Sigmoid colon (tissue), 7 donors: ENCODE measurements around the gene PLEKHN1. TPM values are rescaled to one million over a fixed set of nuclear protein-coding genes. Genes with fewer than 3 reads are reported as not detected.
"Not testable (repeated sequence)": the region's sequence is repeated elsewhere in the genome, so short reads cannot be mapped to it uniquely, and the experiment has no call there.

Experiments
- DNase-seq: peaks from one replicate; pipeline ENCODE4 v3.0.0-alpha.2; 2019
- H3K27ac ChIP-seq, 4 donors: fragments of 200-600 bp; sonication (generic); one replicate each; pipeline ENCODE4 v1.5.1; 2016 to 2019; ENCODE audit warnings: mild to moderate bottlenecking in 1 of 4
- H3K27me3 ChIP-seq, 3 donors: fragments of 200-600 bp; sonication (generic); one replicate each; pipeline ENCODE4 v1.5.1; 2019; ENCODE audit warnings: mild to moderate bottlenecking in 1 of 3
- H3K36me3 ChIP-seq, 4 donors: fragments of 200-600 bp; sonication (generic); one replicate each; pipeline ENCODE4 v1.5.1; 2016 to 2019
- H3K4me1 ChIP-seq, 4 donors: fragments of 200-600 bp; sonication (generic); one replicate each; pipeline ENCODE4 v1.5.1; 2017 to 2019
- H3K4me3 ChIP-seq, 4 donors: fragments of 200-600 bp; sonication (generic); one replicate each; pipeline ENCODE4 v1.5.1; 2017 to 2019; ENCODE audit warnings: mild to moderate bottlenecking in 2 of 4, moderate library complexity in 1 of 4
- H3K9me3 ChIP-seq, 4 donors: fragments of 200-600 bp in 3 of 4; sonication (generic) in 3 of 4; one replicate each; pipeline versions ENCODE4 v1.5.1 to v1.6.1; 2013 to 2019
- EP300 ChIP-seq, 4 donors: sonication (generic); formaldehyde crosslinking; IDR thresholded peaks; one replicate each; pipeline ENCODE4 v1.6.1; 2017; ENCODE audit warnings: antibody characterized with exemption in 4 of 4
- POLR2A ChIP-seq, 2 donors: fragments of 450-650 bp; IDR thresholded peaks; one replicate each; pipeline ENCODE4 v1.6.1; 2016; ENCODE audit warnings: antibody characterized with exemption in 2 of 2, mild to moderate bottlenecking in 2 of 2, moderate library complexity in 2 of 2
- POLR2AphosphoS5 ChIP-seq, 4 donors: sonication (generic); formaldehyde crosslinking; IDR thresholded peaks; one replicate each; pipeline ENCODE4 v1.6.1; 2017; ENCODE audit warnings: antibody characterized with exemption in 4 of 4
- WGBS, 2 donors: extraction: QIAGEN DNeasy Blood & Tissue Kit; methylation state at CpG; one replicate each; pipeline ENCODE4 v1.1.7; 2013; 5-methylcytosine and 5-hydroxymethylcytosine counted together
- intact Hi-C: fragments of 100-400 bp; cut with DNase I; formaldehyde crosslinking; loops from one replicate; pipeline ENCODE4 v1.15.1; 2023
- polyA plus RNA-seq, 3 donors: library from polyadenylated mRNA; stranded (reverse); fragments of 200-250 nt; gene quantifications; one replicate each; pipeline ENCODE4 v1.2.3, GENCODE V29; 2013
- total RNA-seq, 4 donors: library from RNA; depleted of rRNA; stranded (reverse); fragments of >200 nt; gene quantifications; one replicate each; pipeline ENCODE4 v1.1.0, GENCODE V29; 2016
- TF ChIP-seq, protein P1 (sequence below), 4 experiments: fragments of 450-650 bp in 3 of 4; fragments of 200-600 bp in 1 of 4; IDR thresholded peaks; one replicate each; pipeline ENCODE4 v1.5.1; 2016 to 2019; ENCODE audit warnings: antibody characterized with exemption in 4 of 4, mild to moderate bottlenecking in 3 of 4, moderate library complexity in 2 of 4
- donor health status: healthy with polysubstance abuse.
- donor health status: Bipolar disorder and iron deficiency.
- donor health status: healthy.

PLEKHN1 gene
- total and polyA plus RNA-seq, 7 donors = 0.46 to 1.5 TPM; not detected in 5

DNA sequence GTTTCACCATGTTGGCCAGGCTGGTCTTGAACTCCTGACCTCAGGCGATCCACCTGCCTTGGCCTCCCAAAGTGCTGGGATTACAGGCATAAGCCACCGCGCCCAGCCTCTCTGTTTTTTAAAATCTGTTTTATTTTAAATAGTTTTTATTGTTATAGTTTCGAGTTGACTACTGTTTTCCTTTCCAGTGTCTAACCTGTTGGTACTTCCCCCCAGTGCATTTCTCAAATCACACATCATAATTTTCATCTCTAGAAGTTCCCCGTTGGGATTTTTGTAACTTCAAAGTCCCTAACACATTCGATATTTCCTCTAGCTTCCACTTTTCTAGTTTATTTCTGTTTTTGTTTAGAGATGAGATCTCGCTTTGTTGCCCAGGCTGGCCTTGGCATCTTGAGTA is 26.1 kb downstream of the PLEKHN1 start:
- DNase-seq = no peak
- no peak for TF ChIP-seq POLR2AphosphoS5 (IDR thresholded peaks at IDR 0.05)
- no peak for TF ChIP-seq POLR2A (IDR thresholded peaks at IDR 0.05)
- TF ChIP-seq EP300 (IDR thresholded peaks at IDR 0.05) = no peak
- TF ChIP-seq, protein P1, sequence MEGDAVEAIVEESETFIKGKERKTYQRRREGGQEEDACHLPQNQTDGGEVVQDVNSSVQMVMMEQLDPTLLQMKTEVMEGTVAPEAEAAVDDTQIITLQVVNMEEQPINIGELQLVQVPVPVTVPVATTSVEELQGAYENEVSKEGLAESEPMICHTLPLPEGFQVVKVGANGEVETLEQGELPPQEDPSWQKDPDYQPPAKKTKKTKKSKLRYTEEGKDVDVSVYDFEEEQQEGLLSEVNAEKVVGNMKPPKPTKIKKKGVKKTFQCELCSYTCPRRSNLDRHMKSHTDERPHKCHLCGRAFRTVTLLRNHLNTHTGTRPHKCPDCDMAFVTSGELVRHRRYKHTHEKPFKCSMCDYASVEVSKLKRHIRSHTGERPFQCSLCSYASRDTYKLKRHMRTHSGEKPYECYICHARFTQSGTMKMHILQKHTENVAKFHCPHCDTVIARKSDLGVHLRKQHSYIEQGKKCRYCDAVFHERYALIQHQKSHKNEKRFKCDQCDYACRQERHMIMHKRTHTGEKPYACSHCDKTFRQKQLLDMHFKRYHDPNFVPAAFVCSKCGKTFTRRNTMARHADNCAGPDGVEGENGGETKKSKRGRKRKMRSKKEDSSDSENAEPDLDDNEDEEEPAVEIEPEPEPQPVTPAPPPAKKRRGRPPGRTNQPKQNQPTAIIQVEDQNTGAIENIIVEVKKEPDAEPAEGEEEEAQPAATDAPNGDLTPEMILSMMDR (IDR thresholded peaks at IDR 0.05) = no peak

GRCh38 chr1:993379-993995 is 27.2 kb downstream of the PLEKHN1 start:
- H3K27ac ChIP-seq = no peak overlapping the region
- peaks cover 0 to 5% (median 3%) of the 10 kb centered on the region in 4 donors for H3K9me3 ChIP-seq
- H3K4me3 ChIP-seq = no peak overlapping the region
- H3K36me3 ChIP-seq = no peaks in the 10 kb centered on the region
- TF ChIP-seq, protein P1 (IDR thresholded peaks at IDR 0.05) = no peak
- TF ChIP-seq POLR2AphosphoS5 (IDR thresholded peaks at IDR 0.05) = no peak
- TF ChIP-seq POLR2A (IDR thresholded peaks at IDR 0.05) = no peak
- TF ChIP-seq EP300 (IDR thresholded peaks at IDR 0.05) = no peak
- 77 to 83% methylated on average over 15 of the region's 15 CpGs for WGBS, 2 donors
- peaks cover 0 to 9% (median 0%) of the 10 kb centered on the region in 3 donors for H3K27me3 ChIP-seq
- intact Hi-C loops = no loop called here
- no peak for DNase-seq
- H3K4me1 ChIP-seq = peaks cover 0 to 10% (median 6%) of the 10 kb centered on the region in 4 donors

More for the DNA sequence above, 26.1 kb downstream of the PLEKHN1 start:
- intact Hi-C loops = no loop called here
- no peaks in the 10 kb centered on the region for H3K27me3 ChIP-seq
- peaks cover 0 to 5% (median 3%) of the 10 kb centered on the region in 4 donors for H3K9me3 ChIP-seq
- H3K4me1 ChIP-seq = no peaks in the 10 kb centered on the region
- H3K36me3 ChIP-seq = no peaks in the 10 kb centered on the region
- no peak overlapping the region for H3K4me3 ChIP-seq
- 85 to 88% methylated on average over 7 of the region's 7 CpGs for WGBS, 2 donors
- H3K27ac ChIP-seq = no peak overlapping the region

- H3K27ac ChIP-seq, DNase-seq, intact Hi-C loops, H3K36me3 ChIP-seq, H3K9me3 ChIP-seq, H3K4me3 ChIP-seq: not testable (repeated sequence)
- peaks cover 0 to 20% (median 15%) of the 10 kb centered on the region in 4 donors for H3K4me1 ChIP-seq
- H3K27me3 ChIP-seq = peaks cover 0 to 17% (median 3%) of the 10 kb centered on the region in 3 donors
- WGBS, 2 donors = 78 to 84% methylated on average over 6 of the region's 6 CpGs
Observed at GRCh38 chr1:994546-994945, 28.3 kb downstream of the PLEKHN1 start.

- intact Hi-C loops = no loop called here
- H3K9me3 ChIP-seq = peaks cover 0 to 5% (median 3%) of the 10 kb centered on the region in 4 donors
- DNase-seq = peak; percentile 63
- peaks cover 0 to 17% (median 5%) of the 10 kb centered on the region in 3 donors for H3K27me3 ChIP-seq
- H3K4me1 ChIP-seq = peaks cover 0 to 30% (median 22%) of the 10 kb centered on the region in 4 donors
- TF ChIP-seq POLR2A (IDR thresholded peaks at IDR 0.05) = no peak
- no peak for TF ChIP-seq EP300 (IDR thresholded peaks at IDR 0.05)
- TF ChIP-seq, protein P1 (IDR thresholded peaks at IDR 0.05) = no peak
- TF ChIP-seq POLR2AphosphoS5 (IDR thresholded peaks at IDR 0.05) = no peak
- no peak overlapping the region for H3K4me3 ChIP-seq
- 24 to 32% methylated on average over 30 of the region's 30 CpGs for WGBS, 2 donors
- no peak overlapping the region for H3K27ac ChIP-seq
- no peaks in the 10 kb centered on the region for H3K36me3 ChIP-seq
Observed at GRCh38 chr1:995665-996633, 29.7 kb downstream of the PLEKHN1 start.
